MM.1S (cell line): ENCODE results near the gene ARPC3.
A peak's percentile ranks its signal among the peaks of the same experiment; 100 is the strongest.

Experiments
- DNase-seq: peaks from one replicate; pipeline ENCODE4 v3.0.0-alpha.2; 2015
- H2AFZ ChIP-seq: fragments of 300-600 bp; sonication (generic); 2 replicates; pipeline ENCODE4 v1.6.0; 2016; ENCODE audit warnings: antibody characterized with exemption, low read length
- H3F3A ChIP-seq: fragments of 300-600 bp; sonication (generic); 2 replicates; pipeline ENCODE4 v1.6.1; 2016; ENCODE audit warnings: mild to moderate bottlenecking, antibody characterized with exemption, low read length, moderate library complexity, mixed read lengths; ENCODE audit not compliant: insufficient read depth
- H3K27ac ChIP-seq: fragments of 300-600 bp; sonication (generic); 2 replicates; pipeline ENCODE4 v1.5.1; 2016; ENCODE audit warnings: mild to moderate bottlenecking, low read length
- H3K27me3 ChIP-seq: fragments of 300-600 bp; sonication (generic); replicated peaks from 2 replicates; pipeline ENCODE4 v1.6.0; 2016; ENCODE audit warnings: low read length; ENCODE audit not compliant: insufficient read depth
- H3K36me3 ChIP-seq: fragments of 300-600 bp; sonication (generic); replicated peaks from 2 replicates; pipeline ENCODE4 v1.6.1; 2016; ENCODE audit warnings: mild to moderate bottlenecking, low read length, mixed read lengths; ENCODE audit not compliant: insufficient read depth
- H3K4me1 ChIP-seq: fragments of 300-600 bp; sonication (generic); 2 replicates; pipeline ENCODE4 v1.6.1; 2016; ENCODE audit warnings: low read length, mixed read lengths
- H3K4me2 ChIP-seq: fragments of 300-600 bp; sonication (generic); 2 replicates; pipeline ENCODE4 v1.6.0; 2016; ENCODE audit warnings: low read depth, low read length
- H3K4me3 ChIP-seq: fragments of 300-600 bp; sonication (generic); 2 replicates; pipeline ENCODE4 v1.5.1; 2016; ENCODE audit warnings: low read length, mixed read lengths
- H3K79me2 ChIP-seq: fragments of 300-600 bp; sonication (generic); 2 replicates; pipeline ENCODE4 v1.6.1; 2016; ENCODE audit warnings: mixed run types, low read length, mixed read lengths
- H3K9ac ChIP-seq: fragments of 300-600 bp; sonication (generic); 2 replicates; pipeline ENCODE4 v1.6.1; 2016; ENCODE audit warnings: low read length, mixed read lengths
- H3K9me2 ChIP-seq: fragments of 300-600 bp; sonication (generic); replicated peaks from 2 replicates; pipeline ENCODE4 v1.6.1; 2016; ENCODE audit warnings: mild to moderate bottlenecking, low read length, mixed read lengths; ENCODE audit not compliant: insufficient read depth
- H3K9me3 ChIP-seq: fragments of 300-600 bp; sonication (generic); replicated peaks from 2 replicates; pipeline ENCODE4 v1.6.1; 2016; ENCODE audit warnings: mild to moderate bottlenecking, low read length, mixed read lengths; ENCODE audit not compliant: insufficient read depth
- H4K20me1 ChIP-seq: fragments of 300-600 bp; sonication (generic); 2 replicates; pipeline ENCODE4 v1.6.1; 2016; ENCODE audit warnings: mild to moderate bottlenecking, low read length, moderate library complexity, mixed read lengths; ENCODE audit not compliant: insufficient read depth
- CTCF ChIP-seq: fragments of 300-600 bp; sonication (generic); IDR thresholded peaks from 2 replicates; pipeline ENCODE4 v1.5.1; 2016; ENCODE audit warnings: antibody characterized with exemption, low read length, mixed read lengths
- EZH2 ChIP-seq: fragments of 300-600 bp; sonication (generic); optimal IDR thresholded peaks from 2 replicates; pipeline ENCODE3; 2017; ENCODE audit warnings: low read depth, mild to moderate bottlenecking, antibody characterized with exemption, low read length, mixed read lengths
- EZH2phosphoT487 ChIP-seq: fragments of 300-600 bp; sonication (generic); IDR thresholded peaks from 2 replicates; pipeline ENCODE4 v1.6.1; 2018; ENCODE audit warnings: antibody characterized with exemption, low read length

The ARPC3 gene

GRCh38 chr12:110403976-110404682, 46.0 kb downstream of the ARPC3 start:
- no peak for TF ChIP-seq EZH2
- no peak for TF ChIP-seq CTCF
- TF ChIP-seq EZH2phosphoT487 = no peak
- H3F3A ChIP-seq = no peaks in the 10 kb centered on the region

GRCh38 chr12:110403146-110403975, 46.8 kb downstream of the ARPC3 start, which contains the start of gene ANAPC7:
ANAPC7 (minus strand) TSS chr12:110403708; CDS start chr12:110403627, 81 bp downstream.
- peak within 1 kb of the TSS; percentile 98 for H2AFZ ChIP-seq
- H3K9me2 ChIP-seq = no peaks in the 10 kb centered on the region

More at GRCh38 chr12:110403976-110404682, 46.0 kb downstream of the ARPC3 start:
- H3K79me2 ChIP-seq = peaks cover 39% of the 10 kb centered on the region
- H2AFZ ChIP-seq = peak overlapping the region; percentile 98
- H3K4me2 ChIP-seq = peak overlapping the region; percentile 63
- no peaks in the 10 kb centered on the region for H3K36me3 ChIP-seq
- H3K4me3 ChIP-seq = peak overlapping the region; percentile 82
- H3K9me2 ChIP-seq = no peaks in the 10 kb centered on the region
- H3K27me3 ChIP-seq = no peaks in the 10 kb centered on the region
- DNase-seq = peak; percentile 66
- H3K9me3 ChIP-seq = no peaks in the 10 kb centered on the region
- H3K4me1 ChIP-seq = no peaks in the 10 kb centered on the region
- peak overlapping the region; percentile 88 for H3K27ac ChIP-seq
- H3K9ac ChIP-seq = peak overlapping the region; percentile 97
- H4K20me1 ChIP-seq = no peaks in the 10 kb centered on the region

More at GRCh38 chr12:110403146-110403975, 46.8 kb downstream of the ARPC3 start, which contains the start of gene ANAPC7:
- peak within 1 kb of the TSS; percentile 63 for H3K4me2 ChIP-seq
- peak within 1 kb of the TSS; percentile 82 for H3K4me3 ChIP-seq
- no peaks in the 10 kb centered on the region for H3K4me1 ChIP-seq
- peaks cover 40% of the 10 kb centered on the region for H3K79me2 ChIP-seq
- peak within 1 kb of the TSS; percentile 88 for H3K27ac ChIP-seq
- H3F3A ChIP-seq = no peaks in the 10 kb centered on the region
- H3K36me3 ChIP-seq = no peaks in the 10 kb centered on the region
- peak within 1 kb of the TSS; percentile 97 for H3K9ac ChIP-seq
- H4K20me1 ChIP-seq = no peaks in the 10 kb centered on the region
- no peaks in the 10 kb centered on the region for H3K9me3 ChIP-seq
- peak; percentile 61 for DNase-seq
- no peaks in the 10 kb centered on the region for H3K27me3 ChIP-seq
- no peak for TF ChIP-seq CTCF
- no peak for TF ChIP-seq EZH2
- no peak for TF ChIP-seq EZH2phosphoT487
